Measurements from ENCODE around the gene ZER1. TPM values are rescaled to one million over a fixed set of nuclear protein-coding genes. Genes with fewer than 3 reads are reported as not detected.
"Not testable (repeated sequence)": the region's sequence is repeated elsewhere in the genome, so short reads cannot be mapped to it uniquely, and the experiment has no call there.

Gene ZER1
- total RNA-seq, 3 donors from 2014 or later, result 31.2 to 42.9 (median 34.1) TPM

- intact Hi-C loops (cut with DNase I; ENCODE audit: low total_unique reads), result loop anchor here (2.0 kb wide), 1 partner anchor 16 kb away; no protein-coding TSS in a partner anchor
- no peak overlapping the region for H3K4me3 ChIP-seq
- H3K4me1 ChIP-seq, result peaks cover 0 to 4% of the 10 kb centered on the region in 2 donors
- no peak overlapping the region for H3K27ac ChIP-seq
- H3K9me3 ChIP-seq, result no peaks in the 10 kb centered on the region
- no peak for DNase-seq (ENCODE audit: low spot score in 2 of 2)
- H3K36me3 ChIP-seq, result no peaks in the 10 kb centered on the region
- no peak for TF ChIP-seq POLR2A (IDR thresholded peaks at IDR 0.05)
- no peak for TF ChIP-seq CTCF (IDR thresholded peaks at IDR 0.05)
- TF ChIP-seq POLR2AphosphoS5 (IDR thresholded peaks at IDR 0.05), result no peak
- no peaks in the 10 kb centered on the region for H3K27me3 ChIP-seq
Measured at GRCh38 chr9:128694344-128694743, 77.4 kb downstream of the ZER1 start.

GRCh38 chr9:128693738-128694137, 78.0 kb downstream of the ZER1 start:
- not testable (repeated sequence) for DNase-seq (ENCODE audit: low spot score in 2 of 2); H3K27me3 ChIP-seq; H3K4me3 ChIP-seq; H3K27ac ChIP-seq; H3K9me3 ChIP-seq; H3K36me3 ChIP-seq; H3K4me1 ChIP-seq
- intact Hi-C loops (cut with DNase I; ENCODE audit: low total_unique reads), result loop anchor here (2.0 kb wide), 1 partner anchor 15 kb away; no protein-coding TSS in a partner anchor

GRCh38 chr9:128690684-128691034, 81.1 kb downstream of the ZER1 start:
- Histone ChIP-seq H3K4me3 (peak overlapping the region; percentile 69 to 95 (median 83)), H3K27me3 (no peaks in the 10 kb centered on the region), H3K36me3 (no peaks in the 10 kb centered on the region), H3K9me3 (no peaks in the 10 kb centered on the region), H3K27ac (peak overlapping the region; percentile 72 to 96), H3K4me1 (peaks cover 4 to 8% of the 10 kb centered on the region in 2 donors)
- TF ChIP-seq POLR2A (IDR thresholded peaks at IDR 0.05) (no peak), POLR2AphosphoS5 (IDR thresholded peaks at IDR 0.05) (no peak), CTCF (IDR thresholded peaks at IDR 0.05) (no peak)
- intact Hi-C loops (cut with DNase I; ENCODE audit: low total_unique reads), result no loop called here
- no peak for DNase-seq (ENCODE audit: low spot score in 2 of 2)

- DNase-seq (ENCODE audit: low spot score in 2 of 2), result no peak
- Histone ChIP-seq H3K4me1 (peaks cover 4 to 12% of the 10 kb centered on the region in 2 donors), H3K36me3 (no peaks in the 10 kb centered on the region), H3K9me3 (no peaks in the 10 kb centered on the region), H3K27me3 (no peaks in the 10 kb centered on the region), H3K27ac (peak overlapping the region; percentile 72 to 96), H3K4me3 (peak overlapping the region; percentile 69 to 95 (median 83))
- intact Hi-C loops (cut with DNase I; ENCODE audit: low total_unique reads), result no loop called here
- TF ChIP-seq POLR2A (IDR thresholded peaks at IDR 0.05) (no peak), POLR2AphosphoS5 (IDR thresholded peaks at IDR 0.05) (no peak), CTCF (IDR thresholded peaks at IDR 0.05) (no peak)
Measured at GRCh38 chr9:128689820-128690683, 81.7 kb downstream of the ZER1 start.

GRCh38 chr9:128689293-128689774, 82.4 kb downstream of the ZER1 start:
- Histone ChIP-seq H3K4me3 (peak overlapping the region; percentile 69 to 95 (median 83)), H3K27ac (peak overlapping the region; percentile 88 to 96), H3K36me3 (no peaks in the 10 kb centered on the region), H3K4me1 (peaks cover 4 to 16% of the 10 kb centered on the region in 2 donors), H3K27me3 (no peaks in the 10 kb centered on the region), H3K9me3 (no peaks in the 10 kb centered on the region)
- no peak for TF ChIP-seq POLR2A (IDR thresholded peaks at IDR 0.05)
- no peak for TF ChIP-seq POLR2AphosphoS5 (IDR thresholded peaks at IDR 0.05)
- peak in 1 of 2 donors; percentile 28 for DNase-seq (ENCODE audit: low spot score in 2 of 2)
- intact Hi-C loops (cut with DNase I; ENCODE audit: low total_unique reads), result no loop called here

Data from breast epithelium (tissue), 4 donors.